OCI-LY1 (cell line): Measurements from ENCODE around the gene DOCK1.

ENCODE experiments used
- H2AFZ ChIP-seq: fragments of 200-600 bp; sonication (generic), shearing (Covaris generic); 2 replicates; pipeline ENCODE4 v1.6.0; 2014; ENCODE audit warnings: antibody characterized with exemption, mild to moderate bottlenecking, low read length
- H3F3A ChIP-seq: fragments of 200-600 bp; sonication (generic), shearing (Covaris generic); 2 replicates; pipeline ENCODE4 v1.6.0; 2014; ENCODE audit warnings: mild to moderate bottlenecking, antibody characterized with exemption, low read length, moderate library complexity; ENCODE audit not compliant: insufficient read depth
- H3K27ac ChIP-seq: fragments of 200-600 bp; sonication (generic); 2 replicates; pipeline ENCODE4 v1.5.1; 2014; ENCODE audit warnings: low read length, mixed run types, mild to moderate bottlenecking, low read depth; ENCODE audit not compliant: poor library complexity, severe bottlenecking
- H3K27me3 ChIP-seq: fragments of 200-600 bp; sonication (generic); 2 replicates; pipeline ENCODE4 v1.6.0; 2014; ENCODE audit warnings: antibody characterized with exemption, mild to moderate bottlenecking, low read length, moderate library complexity; ENCODE audit not compliant: insufficient read depth
- H3K36me3 ChIP-seq: fragments of 200-600 bp; sonication (generic); 2 replicates; pipeline ENCODE4 v1.6.1; 2014; ENCODE audit warnings: mild to moderate bottlenecking, antibody characterized with exemption, low read length, moderate library complexity, mixed read lengths; ENCODE audit not compliant: insufficient read depth
- H3K4me1 ChIP-seq: fragments of 200-600 bp; sonication (generic); 2 replicates; pipeline ENCODE4 v1.5.1; 2014; ENCODE audit warnings: mild to moderate bottlenecking, low read length, moderate library complexity; ENCODE audit not compliant: insufficient read depth, severe bottlenecking
- H3K4me2 ChIP-seq: fragments of 200-600 bp; sonication (generic), shearing (Covaris generic); 2 replicates; pipeline ENCODE4 v1.6.1; 2014; ENCODE audit warnings: low read length
- H3K4me3 ChIP-seq: fragments of 200-600 bp; sonication (generic); 2 replicates; pipeline ENCODE4 v1.5.1; 2014; ENCODE audit warnings: low read length, low read depth, mild to moderate bottlenecking, mixed read lengths; ENCODE audit not compliant: poor library complexity, severe bottlenecking
- H3K79me2 ChIP-seq: fragments of 200-600 bp; shearing (Covaris generic); 2 replicates; pipeline ENCODE4 v1.6.1; 2016; ENCODE audit warnings: mixed run types, low read length, mixed read lengths; ENCODE audit not compliant: insufficient read depth
- H3K9ac ChIP-seq: fragments of 200-600 bp; sonication (generic), shearing (Covaris generic); 2 replicates; pipeline ENCODE4 v1.6.1; 2014; ENCODE audit warnings: mild to moderate bottlenecking, low read length, mixed read lengths
- H3K9me2 ChIP-seq: fragments of 200-600 bp; sonication (generic), shearing (Covaris generic); 2 replicates; pipeline ENCODE4 v1.6.1; 2014; ENCODE audit warnings: low read depth, mild to moderate bottlenecking, low read length, mixed read lengths
- H3K9me3 ChIP-seq: fragments of 200-600 bp; shearing (Covaris generic); 2 replicates; pipeline ENCODE4 v1.6.1; 2014; ENCODE audit warnings: low read length, mixed read lengths
- H4K20me1 ChIP-seq: fragments of 200-600 bp; sonication (generic), shearing (Covaris generic); 2 replicates; pipeline ENCODE4 v1.6.0; 2016; ENCODE audit warnings: mild to moderate bottlenecking, low read length; ENCODE audit not compliant: insufficient read depth
- CTCF ChIP-seq: fragments of 200-600 bp; sonication (generic), shearing (Covaris generic); IDR thresholded peaks from 2 replicates; pipeline ENCODE4 v1.5.1; 2017; ENCODE audit warnings: mild to moderate bottlenecking, antibody characterized with exemption, low read length, moderate library complexity, mixed read lengths
- EZH2 ChIP-seq: fragments of 200-600 bp; sonication (generic), shearing (Covaris generic); IDR thresholded peaks from 2 replicates; pipeline ENCODE4 v1.8.0; 2017; ENCODE audit warnings: borderline replicate concordance, mixed run types, mild to moderate bottlenecking, antibody characterized with exemption, low read length, moderate library complexity, mixed read lengths

Gene DOCK1

GRCh38 chr10:127149501-127150081 lies 244.4 kb downstream of the DOCK1 start:
- Histone ChIP-seq H4K20me1 (no peaks in the 10 kb centered on the region), H3F3A (no peaks in the 10 kb centered on the region), H3K36me3 (no peaks in the 10 kb centered on the region), H3K9me2 (no peaks in the 10 kb centered on the region), H3K4me1 (no peaks in the 10 kb centered on the region), H3K79me2 (no peaks in the 10 kb centered on the region), H3K9me3 (no peaks in the 10 kb centered on the region), H3K9ac (no peak overlapping the region), H3K27me3 (no peaks in the 10 kb centered on the region), H3K27ac (no peak overlapping the region), H2AFZ (no peak overlapping the region), H3K4me3 (no peak overlapping the region), H3K4me2 (no peak overlapping the region)
- TF ChIP-seq CTCF (no peak), EZH2 (no peak)

- Histone ChIP-seq H3K27me3 (no peaks in the 10 kb centered on the region), H3K27ac (no peak overlapping the region)
- TF ChIP-seq EZH2: no peak
- TF ChIP-seq CTCF: no peak
Measured at GRCh38 chr10:127150136-127150535, 244.9 kb downstream of the DOCK1 start.

GRCh38 chr10:127151541-127151940 lies 246.3 kb downstream of the DOCK1 start:
- Histone ChIP-seq H4K20me1 (no peaks in the 10 kb centered on the region), H3K9ac (no peak overlapping the region), H3K4me3 (no peak overlapping the region), H3F3A (no peaks in the 10 kb centered on the region), H2AFZ (no peak overlapping the region), H3K27me3 (no peaks in the 10 kb centered on the region), H3K27ac (no peak overlapping the region), H3K79me2 (no peaks in the 10 kb centered on the region), H3K4me1 (no peaks in the 10 kb centered on the region), H3K9me3 (no peaks in the 10 kb centered on the region), H3K36me3 (no peaks in the 10 kb centered on the region), H3K4me2 (no peak overlapping the region), H3K9me2 (no peaks in the 10 kb centered on the region)
- no peak for TF ChIP-seq CTCF
- no peak for TF ChIP-seq EZH2

More at GRCh38 chr10:127150136-127150535, 244.9 kb downstream of the DOCK1 start:
- H3K4me1 ChIP-seq: no peaks in the 10 kb centered on the region
- no peaks in the 10 kb centered on the region for H3K36me3 ChIP-seq
- H2AFZ ChIP-seq: no peak overlapping the region
- no peaks in the 10 kb centered on the region for H3K79me2 ChIP-seq
- H3K9me2 ChIP-seq: no peaks in the 10 kb centered on the region
- no peak overlapping the region for H3K4me2 ChIP-seq
- H3K4me3 ChIP-seq: no peak overlapping the region
- H3F3A ChIP-seq: no peaks in the 10 kb centered on the region
- no peaks in the 10 kb centered on the region for H4K20me1 ChIP-seq
- H3K9ac ChIP-seq: no peak overlapping the region
- H3K9me3 ChIP-seq: no peaks in the 10 kb centered on the region
